Measurements from ENCODE around the gene OR9Q1. TPM values are rescaled to one million over a fixed set of nuclear protein-coding genes. Genes with fewer than 3 reads are reported as not detected.

The OR9Q1 gene
- total and polyA plus RNA-seq, 2 of the 4 experiments (the other 2 are of a cell fraction), result not detected

DNA sequence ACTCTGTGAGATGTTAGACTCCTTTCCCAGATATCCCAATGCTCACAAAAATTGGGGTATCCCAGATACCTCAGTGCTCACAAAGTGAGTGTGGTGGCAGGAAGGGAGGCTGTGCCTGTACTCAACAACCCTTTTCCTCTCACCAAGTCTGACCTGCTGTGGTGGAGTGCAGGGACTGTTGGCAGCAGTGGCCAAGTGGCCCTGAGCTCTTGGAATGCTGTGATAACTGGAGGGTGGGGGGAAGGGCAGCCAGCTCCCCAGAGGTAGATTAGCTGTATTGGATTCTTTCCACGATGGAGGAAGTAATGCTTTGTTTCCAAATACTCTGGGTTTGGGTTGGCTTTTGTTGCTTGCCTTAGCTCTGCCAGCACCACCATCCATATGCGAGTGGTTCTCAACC is 46.0 kb upstream of the OR9Q1 start:
- TF ChIP-seq CHD1 (IDR thresholded peaks at IDR 0.05; ENCODE audit: low read depth, low read length) (no peak), NFE2L2 (IDR thresholded peaks at IDR 0.05; ENCODE audit: low read depth, low read length) (no peak), RAD21 (IDR thresholded peaks at IDR 0.05; ENCODE audit: low read length) (no peak), POLR2A (IDR thresholded peaks at IDR 0.05; ENCODE audit: low read depth, low read length) (no peak), SMC3 (IDR thresholded peaks at IDR 0.05; ENCODE audit: low read depth, low read length) (no peak), FOS (IDR thresholded peaks at IDR 0.05; ENCODE audit: low read depth, low read length) (no peak), MAZ (IDR thresholded peaks at IDR 0.05; ENCODE audit: borderline replicate concordance, low read depth, low read length) (no peak), CEBPB (IDR thresholded peaks at IDR 0.05; ENCODE audit: low read depth, low read length) (no peak), BHLHE40 (IDR thresholded peaks at IDR 0.05; ENCODE audit: low read depth, low read length) (no peak), MAFK (IDR thresholded peaks at IDR 0.05; ENCODE audit: low read depth, low read length) (no peak), RFX5 (IDR thresholded peaks at IDR 0.05; ENCODE audit: low read depth, low read length) (no peak)
- TF ChIP-seq, protein P1, sequence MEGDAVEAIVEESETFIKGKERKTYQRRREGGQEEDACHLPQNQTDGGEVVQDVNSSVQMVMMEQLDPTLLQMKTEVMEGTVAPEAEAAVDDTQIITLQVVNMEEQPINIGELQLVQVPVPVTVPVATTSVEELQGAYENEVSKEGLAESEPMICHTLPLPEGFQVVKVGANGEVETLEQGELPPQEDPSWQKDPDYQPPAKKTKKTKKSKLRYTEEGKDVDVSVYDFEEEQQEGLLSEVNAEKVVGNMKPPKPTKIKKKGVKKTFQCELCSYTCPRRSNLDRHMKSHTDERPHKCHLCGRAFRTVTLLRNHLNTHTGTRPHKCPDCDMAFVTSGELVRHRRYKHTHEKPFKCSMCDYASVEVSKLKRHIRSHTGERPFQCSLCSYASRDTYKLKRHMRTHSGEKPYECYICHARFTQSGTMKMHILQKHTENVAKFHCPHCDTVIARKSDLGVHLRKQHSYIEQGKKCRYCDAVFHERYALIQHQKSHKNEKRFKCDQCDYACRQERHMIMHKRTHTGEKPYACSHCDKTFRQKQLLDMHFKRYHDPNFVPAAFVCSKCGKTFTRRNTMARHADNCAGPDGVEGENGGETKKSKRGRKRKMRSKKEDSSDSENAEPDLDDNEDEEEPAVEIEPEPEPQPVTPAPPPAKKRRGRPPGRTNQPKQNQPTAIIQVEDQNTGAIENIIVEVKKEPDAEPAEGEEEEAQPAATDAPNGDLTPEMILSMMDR (conservative IDR thresholded peaks at IDR 0.05; ENCODE audit: low read depth, low read length), result no peak
- TF ChIP-seq, protein P2, sequence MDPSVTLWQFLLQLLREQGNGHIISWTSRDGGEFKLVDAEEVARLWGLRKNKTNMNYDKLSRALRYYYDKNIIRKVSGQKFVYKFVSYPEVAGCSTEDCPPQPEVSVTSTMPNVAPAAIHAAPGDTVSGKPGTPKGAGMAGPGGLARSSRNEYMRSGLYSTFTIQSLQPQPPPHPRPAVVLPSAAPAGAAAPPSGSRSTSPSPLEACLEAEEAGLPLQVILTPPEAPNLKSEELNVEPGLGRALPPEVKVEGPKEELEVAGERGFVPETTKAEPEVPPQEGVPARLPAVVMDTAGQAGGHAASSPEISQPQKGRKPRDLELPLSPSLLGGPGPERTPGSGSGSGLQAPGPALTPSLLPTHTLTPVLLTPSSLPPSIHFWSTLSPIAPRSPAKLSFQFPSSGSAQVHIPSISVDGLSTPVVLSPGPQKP (IDR thresholded peaks at IDR 0.05; ENCODE audit: borderline replicate concordance, low read depth, low read length), result no peak
- TF ChIP-seq, protein P3, sequence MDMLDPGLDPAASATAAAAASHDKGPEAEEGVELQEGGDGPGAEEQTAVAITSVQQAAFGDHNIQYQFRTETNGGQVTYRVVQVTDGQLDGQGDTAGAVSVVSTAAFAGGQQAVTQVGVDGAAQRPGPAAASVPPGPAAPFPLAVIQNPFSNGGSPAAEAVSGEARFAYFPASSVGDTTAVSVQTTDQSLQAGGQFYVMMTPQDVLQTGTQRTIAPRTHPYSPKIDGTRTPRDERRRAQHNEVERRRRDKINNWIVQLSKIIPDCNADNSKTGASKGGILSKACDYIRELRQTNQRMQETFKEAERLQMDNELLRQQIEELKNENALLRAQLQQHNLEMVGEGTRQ (IDR thresholded peaks at IDR 0.05; ENCODE audit: low read depth, low read length), result no peak
- Histone ChIP-seq H3K18ac (ENCODE audit: low read depth, low read length) (no peak overlapping the region), H3K9ac (ENCODE audit: low read depth, low read length) (no peak overlapping the region), H2BK15ac (ENCODE audit: low read depth, low read length) (no peak overlapping the region), H3K9me3 (ENCODE audit: control insufficient read depth, insufficient read depth, low read length) (no peaks in the 10 kb centered on the region), H3K4me2 (ENCODE audit: low read depth, low read length) (no peak overlapping the region), H3K36me3 (ENCODE audit: control insufficient read depth, insufficient read depth, low read length) (no peaks in the 10 kb centered on the region), H3K14ac (replicated peaks; ENCODE audit: low read depth, low read length) (no peak overlapping the region), H3K27me3 (ENCODE audit: control insufficient read depth, insufficient read depth, low read length) (no peaks in the 10 kb centered on the region), H3K79me1 (ENCODE audit: low read depth in 1 of 2, low read length in 2 of 2) (no peaks in the 10 kb centered on the region), H3K4me1 (ENCODE audit: control insufficient read depth, insufficient read depth, low read length) (peaks cover 2% of the 10 kb centered on the region; the same call in 1 of the 2 replicates), H3K4me3 (ENCODE audit: insufficient read depth, low read depth, low read length) (no peak overlapping the region), H2BK120ac (ENCODE audit: low read depth, low read length) (no peak overlapping the region), H3K56ac (ENCODE audit: extremely low read depth, insufficient read depth, low read length) (no peak overlapping the region), H4K20me1 (ENCODE audit: insufficient read depth, low read length) (no peaks in the 10 kb centered on the region), H3K4ac (ENCODE audit: low read depth, low read length) (no peak overlapping the region), H2AK5ac (ENCODE audit: low read depth, low read length) (no peak overlapping the region), H2BK20ac (ENCODE audit: low read depth, low read length) (no peak overlapping the region), H4K5ac (ENCODE audit: low read depth, low read length) (no peak overlapping the region), H4K91ac (ENCODE audit: insufficient read depth, low read depth, low read length) (no peak overlapping the region), H4K8ac (ENCODE audit: low read depth in 2 of 2, low read length in 2 of 2) (no peak overlapping the region), H2AFZ (replicated peaks; ENCODE audit: low read length, poor library complexity) (no peak overlapping the region), H3K9me1 (ENCODE audit: insufficient read depth, low read length) (no peaks in the 10 kb centered on the region), H3K27ac (ENCODE audit: insufficient read depth, low read length) (no peak overlapping the region), H2AK9ac (replicated peaks; ENCODE audit: low read depth, low read length, poor library complexity) (no peak overlapping the region), H3K23ac (ENCODE audit: low read depth, low read length) (no peak overlapping the region), H2BK5ac (ENCODE audit: low read depth, low read length, poor library complexity, severe bottlenecking) (no peak overlapping the region)
- DNase-seq (no peak), ATAC-seq (ENCODE audit: low read depth) (no peak)
- ChIA-PET POLR2A (ENCODE audit: unreplicated experiment) (no interaction called here), CTCF (no interaction called here)
- in situ Hi-C loops (cut with MboI; ENCODE audit: low sequenced_read_pairs) (no loop called here), dilution Hi-C loops (cut with HindIII; ENCODE audit: low sequenced_read_pairs, unreplicated experiment) (no loop called here), intact Hi-C loops (cut with micrococcal nuclease) (no loop called here)
- no CpG with 5 or more reads among the region's 2 CpGs for WGBS, 2 experiments (ENCODE audit: extremely low coverage in 2 of 2, insufficient read length in 1 of 2)
- BruUV-seq (replicated peaks), result no TSS peak
